Esophagus muscularis mucosa (tissue), 3 donors: Measurements from ENCODE around the gene PLEKHA5.

Experiments
- POLR2A ChIP-seq: fragments of 450-650 bp; IDR thresholded peaks from one replicate; pipeline ENCODE4 v1.6.1; 2017; ENCODE audit warnings: antibody characterized with exemption, moderate library complexity, mild to moderate bottlenecking, low read depth
- POLR2AphosphoS5 ChIP-seq, 2 donors: sonication (generic); formaldehyde crosslinking; IDR thresholded peaks; one replicate each; pipeline ENCODE4 v1.6.1; 2017; ENCODE audit warnings: antibody characterized with exemption in 2 of 2
- TF ChIP-seq, protein P1 (sequence below), 3 experiments: fragments of 200-600 bp in 2 of 3; fragments of 450-650 bp in 1 of 3; sonication (generic) in 2 of 3; IDR thresholded peaks; one replicate each; pipeline ENCODE4 v1.5.1; 2017 to 2019; ENCODE audit warnings: antibody characterized with exemption in 3 of 3, mild to moderate bottlenecking in 2 of 3, moderate library complexity in 1 of 3

DNA sequence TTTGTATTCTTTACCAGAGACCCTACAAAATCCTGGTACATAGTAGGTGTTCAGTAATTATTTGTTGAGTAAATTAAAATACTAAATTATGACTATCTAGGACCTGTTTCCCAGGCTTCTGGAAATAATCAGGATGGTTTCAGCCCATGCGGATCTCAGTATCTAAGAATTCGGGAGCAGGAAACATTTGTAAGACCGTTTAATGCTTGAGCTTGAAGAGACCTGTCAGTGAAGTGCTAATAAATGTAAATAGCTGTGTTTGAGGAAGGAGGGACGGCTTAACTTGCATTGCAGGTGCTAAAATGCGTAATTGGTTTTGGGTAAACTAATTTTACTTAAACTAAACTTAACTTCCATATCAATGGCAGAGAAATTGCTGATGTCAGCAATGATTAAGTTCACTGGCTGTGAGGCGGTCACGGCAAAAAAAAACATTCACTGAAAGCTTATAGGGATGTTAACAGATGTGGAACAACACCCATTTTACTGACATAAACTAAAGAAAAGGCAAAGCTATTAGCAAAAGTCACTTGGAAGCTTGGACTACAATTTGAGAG lies 281.2 kb downstream of the PLEKHA5 start:
- TF ChIP-seq, protein P1, sequence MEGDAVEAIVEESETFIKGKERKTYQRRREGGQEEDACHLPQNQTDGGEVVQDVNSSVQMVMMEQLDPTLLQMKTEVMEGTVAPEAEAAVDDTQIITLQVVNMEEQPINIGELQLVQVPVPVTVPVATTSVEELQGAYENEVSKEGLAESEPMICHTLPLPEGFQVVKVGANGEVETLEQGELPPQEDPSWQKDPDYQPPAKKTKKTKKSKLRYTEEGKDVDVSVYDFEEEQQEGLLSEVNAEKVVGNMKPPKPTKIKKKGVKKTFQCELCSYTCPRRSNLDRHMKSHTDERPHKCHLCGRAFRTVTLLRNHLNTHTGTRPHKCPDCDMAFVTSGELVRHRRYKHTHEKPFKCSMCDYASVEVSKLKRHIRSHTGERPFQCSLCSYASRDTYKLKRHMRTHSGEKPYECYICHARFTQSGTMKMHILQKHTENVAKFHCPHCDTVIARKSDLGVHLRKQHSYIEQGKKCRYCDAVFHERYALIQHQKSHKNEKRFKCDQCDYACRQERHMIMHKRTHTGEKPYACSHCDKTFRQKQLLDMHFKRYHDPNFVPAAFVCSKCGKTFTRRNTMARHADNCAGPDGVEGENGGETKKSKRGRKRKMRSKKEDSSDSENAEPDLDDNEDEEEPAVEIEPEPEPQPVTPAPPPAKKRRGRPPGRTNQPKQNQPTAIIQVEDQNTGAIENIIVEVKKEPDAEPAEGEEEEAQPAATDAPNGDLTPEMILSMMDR (IDR thresholded peaks at IDR 0.05) = no peak
- TF ChIP-seq POLR2A (no peak), POLR2AphosphoS5 (IDR thresholded peaks at IDR 0.05) (no peak)
